Tibial artery (tissue), 4 donors: ENCODE data around the gene CCRL2.

Experiments
- DNase-seq, 2 donors: peaks; one replicate each; pipeline ENCODE4 v3.0.0-alpha.2; 2019
- H3K27ac ChIP-seq, 2 donors: fragments of 200-600 bp; sonication (generic) in 1 of 2; 1 replicate in 1 of 2; 2 replicates in 1 of 2; pipeline ENCODE4 v1.5.1; 2018 to 2019; ENCODE audit warnings: mild to moderate bottlenecking in 1 of 2
- H3K27me3 ChIP-seq, 2 donors: fragments of 200-600 bp; sonication (generic) in 1 of 2; one replicate each; pipeline versions ENCODE4 v1.5.1 to v1.6.0; 2016 to 2019
- H3K36me3 ChIP-seq, 3 donors: fragments of 200-600 bp; sonication (generic) in 2 of 3; one replicate each; pipeline ENCODE4 v1.5.1; 2016 to 2019; ENCODE audit warnings: mild to moderate bottlenecking in 2 of 3
- H3K4me1 ChIP-seq, 4 donors: fragments of 200-600 bp; sonication (generic) in 2 of 4; 1 replicate in 3 of 4; 2 replicates in 1 of 4; pipeline ENCODE4 v1.5.1; 2016 to 2019
- H3K4me3 ChIP-seq, 2 donors: fragments of 200-600 bp; sonication (generic) in 1 of 2; 1 replicate in 1 of 2; 2 replicates in 1 of 2; pipeline ENCODE4 v1.5.1; 2018 to 2019; ENCODE audit warnings: mild to moderate bottlenecking in 2 of 2
- H3K9me3 ChIP-seq, 3 donors: fragments of 200-600 bp; sonication (generic) in 1 of 3; one replicate each; pipeline ENCODE4 v1.5.1; 2016 to 2019
- CTCF ChIP-seq, 2 experiments: fragments of 200-600 bp in 1 of 2; fragments of 450-650 bp in 1 of 2; IDR thresholded peaks; one replicate each; pipeline ENCODE4 v1.5.1; 2017 to 2019; ENCODE audit warnings: antibody characterized with exemption in 2 of 2, mild to moderate bottlenecking in 1 of 2, moderate library complexity in 1 of 2
- intact Hi-C: fragments of 100-400 bp; cut with DNase I; formaldehyde crosslinking; loops from one replicate; pipeline ENCODE4 v1.15.0; 2023; ENCODE audit warnings: low total_unique reads

CCRL2 gene

GRCh38 chr3:46449755-46450552 is 42.9 kb downstream of the CCRL2 start:
- intact Hi-C loops = no loop called here
- peak in 1 of 2 experiments; percentile 17 for TF ChIP-seq CTCF (IDR thresholded peaks at IDR 0.05)
- no peak overlapping the region for H3K27ac ChIP-seq
- H3K4me3 ChIP-seq = no peak overlapping the region
- DNase-seq = no peak
- no peaks in the 10 kb centered on the region for H3K4me1 ChIP-seq
- peaks cover 0 to 10% (median 0%) of the 10 kb centered on the region in 3 donors for H3K36me3 ChIP-seq
- H3K27me3 ChIP-seq = peaks cover 0 to 12% of the 10 kb centered on the region in 2 donors
- H3K9me3 ChIP-seq = no peaks in the 10 kb centered on the region

DNA sequence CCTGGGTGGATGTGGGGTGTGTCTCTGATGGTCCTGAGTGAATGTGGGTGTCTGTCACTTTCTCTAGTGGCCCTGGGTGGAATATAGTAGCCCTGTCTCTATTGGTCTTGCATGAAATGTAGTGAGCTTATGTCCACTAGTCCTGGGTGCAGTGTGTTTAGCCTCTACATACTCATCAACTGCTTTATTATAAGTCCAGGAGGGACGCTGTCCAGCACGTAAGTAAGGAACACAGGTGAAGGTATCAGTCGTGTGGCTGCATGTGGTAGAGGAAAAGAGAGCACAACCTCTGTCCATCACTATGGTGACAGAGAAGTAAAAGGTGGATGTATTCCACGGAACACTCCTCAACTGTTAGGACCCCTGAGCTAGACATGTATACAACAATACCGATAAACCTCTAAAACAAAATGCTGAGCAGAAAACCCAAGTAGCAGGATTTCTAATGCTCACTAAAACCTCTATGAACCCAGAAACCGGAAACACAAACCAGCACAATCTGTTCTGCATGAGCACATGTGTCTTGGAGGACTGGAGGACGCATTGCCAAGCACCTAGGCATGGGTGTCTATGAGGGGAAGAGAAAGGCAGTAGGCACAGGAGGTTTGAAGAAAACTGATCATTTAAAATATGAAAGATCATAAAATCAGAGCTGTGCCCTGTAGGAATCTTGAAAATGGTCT is 46.6 kb downstream of the CCRL2 start:
- intact Hi-C loops = no loop called here
- Histone ChIP-seq H3K27me3 (peaks cover 0 to 12% of the 10 kb centered on the region in 2 donors), H3K4me1 (no peaks in the 10 kb centered on the region), H3K27ac (no peak overlapping the region), H3K36me3 (peaks cover 0 to 13% (median 0%) of the 10 kb centered on the region in 3 donors), H3K9me3 (no peaks in the 10 kb centered on the region), H3K4me3 (no peak overlapping the region)
- DNase-seq = no peak
- TF ChIP-seq CTCF (IDR thresholded peaks at IDR 0.05) = no peak

DNA sequence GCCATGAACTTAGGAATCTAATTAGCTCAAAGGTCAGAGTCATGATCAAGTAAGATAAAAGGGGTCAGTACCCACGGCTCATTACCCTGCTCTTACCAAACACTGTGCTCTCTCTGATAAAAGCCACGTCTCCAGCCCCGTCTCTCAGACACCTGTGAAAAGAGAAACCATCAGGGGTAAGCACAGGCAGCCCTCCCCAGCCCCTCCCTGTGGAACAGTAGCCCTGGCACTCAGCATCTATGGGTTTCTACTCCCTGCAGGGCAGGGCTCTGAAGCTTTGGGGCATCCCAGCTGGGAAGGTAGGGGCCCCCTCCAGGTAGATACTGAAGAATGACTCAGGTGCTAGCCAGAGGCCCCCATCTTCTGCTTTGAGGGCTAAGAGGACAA is 47.1 kb downstream of the CCRL2 start:
- Histone ChIP-seq H3K9me3 (no peaks in the 10 kb centered on the region), H3K4me3 (no peak overlapping the region), H3K27ac (no peak overlapping the region), H3K4me1 (no peaks in the 10 kb centered on the region), H3K36me3 (peaks cover 0 to 13% (median 0%) of the 10 kb centered on the region in 3 donors), H3K27me3 (peaks cover 0 to 12% of the 10 kb centered on the region in 2 donors)
- intact Hi-C loops = no loop called here
- TF ChIP-seq CTCF (IDR thresholded peaks at IDR 0.05) = no peak
- DNase-seq = no peak

- TF ChIP-seq CTCF (IDR thresholded peaks at IDR 0.05) = no peak
- intact Hi-C loops = no loop called here
- Histone ChIP-seq H3K4me3 (no peak overlapping the region), H3K4me1 (no peaks in the 10 kb centered on the region), H3K9me3 (no peaks in the 10 kb centered on the region), H3K36me3 (peaks cover 0 to 13% (median 0%) of the 10 kb centered on the region in 3 donors), H3K27ac (no peak overlapping the region), H3K27me3 (peaks cover 0 to 9% of the 10 kb centered on the region in 2 donors)
- DNase-seq = no peak
These were observed 47.5 kb downstream of the CCRL2 start for GRCh38 chr3:46454606-46455005.

GRCh38 chr3:46455231-46456115 is 48.4 kb downstream of the CCRL2 start:
- H3K36me3 ChIP-seq = peaks cover 0 to 9% (median 0%) of the 10 kb centered on the region in 3 donors
- intact Hi-C loops = no loop called here
- no peak for TF ChIP-seq CTCF (IDR thresholded peaks at IDR 0.05)
- no peaks in the 10 kb centered on the region for H3K4me1 ChIP-seq
- peaks cover 0 to 7% of the 10 kb centered on the region in 2 donors for H3K27me3 ChIP-seq
- H3K4me3 ChIP-seq = no peak overlapping the region
- no peak for DNase-seq
- H3K9me3 ChIP-seq = no peaks in the 10 kb centered on the region
- H3K27ac ChIP-seq = no peak overlapping the region
